Spleen (tissue), 11 donors: ENCODE data around the gene STEAP4. TPM values are rescaled to one million over a fixed set of nuclear protein-coding genes. Genes with fewer than 3 reads are reported as not detected.
"Not testable (repeated sequence)": the region's sequence is repeated elsewhere in the genome, so short reads cannot be mapped to it uniquely, and the experiment has no call there.

Experiments
- DNase-seq: peaks from one replicate; pipeline ENCODE4 v3.0.0-alpha.2; 2020
- H3K27ac ChIP-seq, 8 donors: fragments of 200-600 bp; sonication (generic) in 7 of 8; 1 replicate in 4 of 8; 2 replicates in 4 of 8; pipeline versions ENCODE4 v1.5.0 to v1.8.0; 2016 to 2021; ENCODE audit warnings: inconsistent platforms in 4 of 8, mild to moderate bottlenecking in 4 of 8, moderate library complexity in 1 of 8
- H3K27me3 ChIP-seq, 7 donors: fragments of 200-600 bp; sonication (generic) in 6 of 7; replicated peaks in 1 of 7; 1 replicate in 4 of 7; 2 replicates in 3 of 7; pipeline versions ENCODE4 v1.5.0 to v1.8.0; 2016 to 2021; ENCODE audit warnings: inconsistent platforms in 3 of 7, mild to moderate bottlenecking in 1 of 7
- H3K36me3 ChIP-seq, 6 donors: fragments of 200-600 bp; sonication (generic) in 5 of 6; 1 replicate in 4 of 6; 2 replicates in 2 of 6; pipeline versions ENCODE4 v1.5.0 to v1.8.0; 2016 to 2021; ENCODE audit warnings: inconsistent platforms in 2 of 6
- H3K4me1 ChIP-seq, 6 donors: fragments of 200-600 bp; sonication (generic) in 5 of 6; 1 replicate in 3 of 6; 2 replicates in 3 of 6; pipeline versions ENCODE4 v1.5.0 to v1.8.0; 2016 to 2021; ENCODE audit warnings: inconsistent platforms in 3 of 6
- H3K4me3 ChIP-seq, 8 donors: fragments of 200-600 bp; sonication (generic) in 7 of 8; 1 replicate in 4 of 8; 2 replicates in 4 of 8; pipeline versions ENCODE4 v1.5.0 to v1.8.0; 2016 to 2021; ENCODE audit warnings: inconsistent platforms in 4 of 8, mild to moderate bottlenecking in 4 of 8, moderate library complexity in 2 of 8
- H3K9me3 ChIP-seq, 8 donors: fragments of 200-600 bp; sonication (generic) in 7 of 8; 1 replicate in 4 of 8; 2 replicates in 4 of 8; pipeline versions ENCODE4 v1.5.0 to v1.8.0; 2016 to 2021; ENCODE audit warnings: inconsistent platforms in 4 of 8
- POLR2A ChIP-seq, 3 donors: fragments of 450-650 bp; IDR thresholded peaks; one replicate each; pipeline ENCODE4 v1.5.1; 2017; ENCODE audit warnings: antibody characterized with exemption in 3 of 3, mild to moderate bottlenecking in 1 of 3
- POLR2AphosphoS5 ChIP-seq, 3 donors: sonication (generic); formaldehyde crosslinking; IDR thresholded peaks; one replicate each; pipeline ENCODE4 v1.5.1; 2017; ENCODE audit warnings: antibody characterized with exemption in 3 of 3
- WGBS, 5 donors: extraction: QIAGEN DNeasy Blood & Tissue Kit in 3 of 5; methylation state at CpG; one replicate each; pipeline versions ENCODE4 v1.1.5 to v1.1.7; 2013 to 2018; 5-methylcytosine and 5-hydroxymethylcytosine counted together
- intact Hi-C: fragments of 100-400 bp; cut with DNase I; formaldehyde crosslinking; loops from one replicate; pipeline ENCODE4 v1.15.0; 2023; ENCODE audit warnings: low total_unique reads
- polyA plus RNA-seq, 3 donors: library from polyadenylated mRNA; stranded (reverse); fragments of 200-250 nt; gene quantifications; one replicate each; pipeline ENCODE4 v1.2.1, GENCODE V29; 2013
- total RNA-seq, 7 donors: library from RNA; depleted of rRNA in 3 of 7; stranded (reverse); fragments of >200 nt in 3 of 7; fragmentation: NEBNext Ultra II Directional in 4 of 7; extraction: Animal tissue kit (Norgen Biotek cat#: 25700) in 4 of 7; gene quantifications; one replicate each; pipeline versions ENCODE4 v1.1.0 to v1.2.1, GENCODE V29; 2016 to 2021
- TF ChIP-seq, protein P1 (sequence below), 11 experiments: fragments of 200-600 bp in 7 of 11; fragments of 450-650 bp in 4 of 11; sonication (generic) in 4 of 11; IDR thresholded peaks in 8 of 11; conservative IDR thresholded peaks in 3 of 11; 1 replicate in 7 of 11; 2 replicates in 4 of 11; pipeline versions ENCODE4 v1.4.0 to v1.8.0; 2016 to 2021; ENCODE audit warnings: antibody characterized with exemption in 11 of 11, inconsistent platforms in 4 of 11, mild to moderate bottlenecking in 1 of 11
- donor health status: healthy with polysubstance abuse.
- donor health status: DM: no; HTN: no; CAD: no; lungs with moderate emphysema.
- donor health status: DM: no; HTN: no; CAD: no.
- donor health status: Bipolar disorder and iron deficiency.
- donor health status: healthy.
- donor health status: DM: no; HTN: no; CAD: no.
- donor health status: DM: yes; HTN: yes; CAD: no.

The STEAP4 gene
- total and polyA plus RNA-seq, 10 donors = 0.50 to 70.7 (median 18.9) TPM

DNA sequence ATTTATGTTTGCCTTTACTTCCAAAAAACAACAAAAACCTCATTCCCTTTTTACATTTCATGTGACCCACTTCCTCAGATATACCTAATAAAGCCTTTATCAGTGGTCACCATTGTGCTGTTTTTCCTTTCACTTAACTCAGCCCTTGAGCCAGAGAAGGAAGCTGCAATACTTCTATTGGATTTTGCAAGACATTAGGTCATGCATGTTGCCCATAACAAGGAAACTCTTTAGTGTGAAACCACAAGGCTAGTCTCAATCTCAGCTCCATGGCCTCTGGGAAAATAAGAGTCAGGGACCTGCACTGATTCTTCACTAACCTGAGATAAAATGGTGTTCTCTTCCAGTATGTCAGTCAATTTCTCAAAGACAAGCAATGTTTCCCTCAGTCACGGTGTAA is 27.8 kb downstream of the STEAP4 start:
- no peak for DNase-seq
- H3K36me3 ChIP-seq = peaks cover 0 to 17% (median 0%) of the 10 kb centered on the region in 6 donors
- TF ChIP-seq POLR2AphosphoS5 (IDR thresholded peaks at IDR 0.05) = peak in 1 of 3 donors; percentile 46
- TF ChIP-seq, protein P1, sequence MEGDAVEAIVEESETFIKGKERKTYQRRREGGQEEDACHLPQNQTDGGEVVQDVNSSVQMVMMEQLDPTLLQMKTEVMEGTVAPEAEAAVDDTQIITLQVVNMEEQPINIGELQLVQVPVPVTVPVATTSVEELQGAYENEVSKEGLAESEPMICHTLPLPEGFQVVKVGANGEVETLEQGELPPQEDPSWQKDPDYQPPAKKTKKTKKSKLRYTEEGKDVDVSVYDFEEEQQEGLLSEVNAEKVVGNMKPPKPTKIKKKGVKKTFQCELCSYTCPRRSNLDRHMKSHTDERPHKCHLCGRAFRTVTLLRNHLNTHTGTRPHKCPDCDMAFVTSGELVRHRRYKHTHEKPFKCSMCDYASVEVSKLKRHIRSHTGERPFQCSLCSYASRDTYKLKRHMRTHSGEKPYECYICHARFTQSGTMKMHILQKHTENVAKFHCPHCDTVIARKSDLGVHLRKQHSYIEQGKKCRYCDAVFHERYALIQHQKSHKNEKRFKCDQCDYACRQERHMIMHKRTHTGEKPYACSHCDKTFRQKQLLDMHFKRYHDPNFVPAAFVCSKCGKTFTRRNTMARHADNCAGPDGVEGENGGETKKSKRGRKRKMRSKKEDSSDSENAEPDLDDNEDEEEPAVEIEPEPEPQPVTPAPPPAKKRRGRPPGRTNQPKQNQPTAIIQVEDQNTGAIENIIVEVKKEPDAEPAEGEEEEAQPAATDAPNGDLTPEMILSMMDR (IDR thresholded peaks at IDR 0.05 in 8 of 11, conservative IDR thresholded peaks at IDR 0.05 in 3 of 11) = no peak
- H3K4me3 ChIP-seq = peak overlapping the region in 1 of 8 donors; percentile 36
- WGBS, 5 donors = 76 to 92% (median 88%) methylated on average over 1 of the region's 1 CpG
- H3K9me3 ChIP-seq = no peaks in the 10 kb centered on the region
- intact Hi-C loops = no loop called here
- H3K27ac ChIP-seq = peak overlapping the region in 6 of 8 donors; percentile 19 to 80 (median 35)
- peaks cover 0 to 12% (median 0%) of the 10 kb centered on the region in 6 donors for H3K4me1 ChIP-seq
- H3K27me3 ChIP-seq = no peaks in the 10 kb centered on the region

DNA sequence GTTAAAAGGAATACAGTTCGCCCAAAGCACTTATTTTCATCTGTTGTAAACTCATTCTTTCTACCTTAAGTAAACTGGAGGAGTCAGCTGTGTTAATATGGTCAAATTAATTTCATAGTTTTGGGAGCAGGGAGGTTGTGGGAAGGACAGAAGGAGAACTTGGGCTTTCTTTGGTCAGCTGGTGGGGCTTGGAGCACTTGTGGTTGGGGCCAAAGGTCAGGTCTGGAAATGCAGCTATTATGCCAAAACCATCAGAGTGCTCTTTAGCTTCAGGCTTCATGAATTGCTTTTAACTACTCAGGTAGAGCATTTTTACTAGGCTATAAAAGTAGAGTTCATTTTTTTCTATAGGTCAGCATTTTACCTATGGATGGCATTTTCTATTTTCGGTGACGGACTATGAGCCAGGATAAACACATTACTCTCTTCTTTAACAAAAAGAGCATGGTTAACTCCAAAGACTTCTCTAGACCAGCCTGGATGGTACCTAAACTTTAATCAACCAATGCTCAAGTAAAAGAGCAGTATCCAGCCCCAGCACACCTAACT is 30.0 kb downstream of the STEAP4 start:
- no peak overlapping the region for H3K4me3 ChIP-seq
- no peaks in the 10 kb centered on the region for H3K27me3 ChIP-seq
- H3K4me1 ChIP-seq = peaks cover 0 to 12% (median 0%) of the 10 kb centered on the region in 6 donors
- no peaks in the 10 kb centered on the region for H3K36me3 ChIP-seq
- DNase-seq = no peak
- intact Hi-C loops = no loop called here
- H3K9me3 ChIP-seq = no peaks in the 10 kb centered on the region
- TF ChIP-seq, protein P1 (IDR thresholded peaks at IDR 0.05 in 8 of 11, conservative IDR thresholded peaks at IDR 0.05 in 3 of 11) = no peak
- TF ChIP-seq POLR2A (IDR thresholded peaks at IDR 0.05) (no peak), POLR2AphosphoS5 (IDR thresholded peaks at IDR 0.05) (no peak)
- H3K27ac ChIP-seq = no peak overlapping the region
- 79 to 94% (median 88%) methylated on average over 3 of the region's 3 CpGs for WGBS, 5 donors

DNA sequence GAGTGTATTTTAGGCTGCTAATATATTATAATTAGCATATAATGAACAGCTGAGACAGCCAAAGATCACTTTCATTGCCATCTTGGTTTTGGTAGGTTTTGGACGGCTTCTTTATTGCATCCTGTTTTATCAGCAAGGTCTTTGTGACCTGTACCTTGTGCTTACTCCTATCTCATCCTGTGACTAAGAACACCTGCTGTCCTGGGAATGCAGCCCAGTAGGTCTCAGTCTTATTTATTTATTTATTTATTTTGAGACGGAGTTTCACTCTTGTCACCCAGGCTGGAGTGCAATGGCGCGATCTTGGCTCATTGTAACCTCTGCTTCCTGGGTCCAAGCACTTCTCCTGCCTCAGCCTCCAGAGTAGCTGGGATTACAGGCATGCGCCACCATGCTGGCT is 31.8 kb downstream of the STEAP4 start:
- H3K36me3 ChIP-seq, H3K27me3 ChIP-seq, DNase-seq, H3K4me3 ChIP-seq, H3K27ac ChIP-seq, intact Hi-C loops, H3K9me3 ChIP-seq: not testable (repeated sequence)
- 86 to 94% (median 90%) methylated on average over 5 of the region's 5 CpGs for WGBS, 5 donors
- H3K4me1 ChIP-seq = peaks cover 0 to 12% (median 0%) of the 10 kb centered on the region in 6 donors

DNA sequence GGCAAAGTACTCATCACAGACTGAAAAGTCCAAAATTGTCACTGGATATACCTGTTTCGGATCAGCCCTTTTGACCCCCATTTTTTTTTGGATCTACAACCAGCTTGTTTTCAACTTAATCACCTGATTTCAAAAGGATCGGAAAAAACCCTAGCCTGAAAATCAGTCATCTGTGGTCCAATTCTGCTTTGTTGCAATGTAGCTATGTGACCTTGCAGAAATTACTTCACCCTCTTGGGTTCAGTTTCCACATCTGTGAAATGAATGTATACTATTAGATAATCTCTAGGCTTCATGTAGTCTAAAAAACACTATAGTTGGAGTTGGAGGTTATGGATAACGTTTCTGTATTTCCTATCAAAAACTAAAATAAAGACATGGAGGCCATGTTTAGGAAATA is 37.1 kb downstream of the STEAP4 start:
- WGBS, 5 donors = 62 to 85% (median 74%) methylated on average over 3 of the region's 3 CpGs
- Histone ChIP-seq H3K4me3 (peak overlapping the region in 1 of 8 donors; percentile 15), H3K4me1 (peaks cover 0 to 20% (median 2%) of the 10 kb centered on the region in 6 donors), H3K27me3 (peaks cover 0 to 6% (median 0%) of the 10 kb centered on the region in 7 donors), H3K27ac (peak overlapping the region in 6 of 8 donors; percentile 30 to 80 (median 56)), H3K9me3 (no peaks in the 10 kb centered on the region), H3K36me3 (no peaks in the 10 kb centered on the region)
- intact Hi-C loops = no loop called here
- no peak for DNase-seq
- TF ChIP-seq, protein P1 (IDR thresholded peaks at IDR 0.05 in 8 of 11, conservative IDR thresholded peaks at IDR 0.05 in 3 of 11) = no peak
- TF ChIP-seq POLR2AphosphoS5 (IDR thresholded peaks at IDR 0.05) = no peak
- TF ChIP-seq POLR2A (IDR thresholded peaks at IDR 0.05) = no peak
